GM12878 (cell line): Measurements from ENCODE around the gene TSC22D3. TPM values are rescaled to one million over a fixed set of nuclear protein-coding genes. Genes with fewer than 3 reads are reported as not detected.
A peak's percentile ranks its signal among the peaks of the same experiment; 100 is the strongest.

Experiments
- ATAC-seq: fragments of 200-7000 bp; cut with Tn5 transposase; 3 replicates; pipeline ENCODE4 v1.9.1; 2020; ENCODE audit warnings: mild to moderate bottlenecking, moderate library complexity
- BruUV-seq: library from RNA; stranded (reverse); fragments of 400-500 nt; replicated peaks from 2 replicates; lab custom pipeline; 2021; lab: Mats Ljungman, UMichigan
- CTCF ChIA-PET: fragments of 300-600 bp; sonication (Branson Sonifier 250); formaldehyde crosslinking; extraction: SDS; loops from one replicate; lab custom pipeline; 2021; ENCODE audit warnings: inconsistent platforms; lab: Yijun Ruan, JAX
- POLR2A ChIA-PET: fragments of 350-600 bp; formaldehyde crosslinking; extraction: SDS; loops from one replicate; lab custom pipeline; 2021; ENCODE audit warnings: inconsistent platforms; lab: Charles Lee
- RAD21 ChIA-PET: fragments of 300-600 bp; sonication (Branson Sonifier 250); formaldehyde crosslinking; loops from one replicate; lab custom pipeline; 2023; ENCODE audit warnings: antibody characterized with exemption; ENCODE audit not compliant: unreplicated experiment; lab: Charles Lee
- SMC1A ChIA-PET: fragments of 300-600 bp; sonication (Branson Sonifier 250); formaldehyde crosslinking; loops from one replicate; lab custom pipeline; 2023; ENCODE audit not compliant: unreplicated experiment, uncharacterized antibody; lab: Charles Lee
- DNase-seq: peaks from one replicate; pipeline ENCODE4 v3.0.0-alpha.2; 2011; ENCODE audit warnings: low read depth, low spot score
- FAIRE-seq: peaks from 3 replicates; lab custom pipeline; 2011; peaks lifted over from hg19 to GRCh38; lab: Jason Lieb, UNC
- H2AFZ ChIP-seq: 2 replicates; pipeline ENCODE4 v1.6.0; 2011; ENCODE audit warnings: low read depth, low read length, control low read depth; ENCODE audit not compliant: control insufficient read depth
- H3K27ac ChIP-seq: 2 replicates; pipeline ENCODE4 v1.5.1; 2011; ENCODE audit warnings: control low read depth; ENCODE audit not compliant: control insufficient read depth, insufficient read depth
- H3K27me3 ChIP-seq, 2 experiments: replicated peaks in 1 of 2; 2 replicates each; pipeline versions ENCODE4 v1.6.0 to v1.6.1; 2011; ENCODE audit warnings: low read length in 1 of 2; ENCODE audit not compliant: control insufficient read depth in 2 of 2, insufficient read depth in 2 of 2
- H3K36me3 ChIP-seq, 2 experiments: 2 replicates each; pipeline ENCODE4 v1.5.1; 2011; ENCODE audit warnings: low read length in 1 of 2; ENCODE audit not compliant: control insufficient read depth in 2 of 2, insufficient read depth in 2 of 2
- H3K4me1 ChIP-seq: 2 replicates; pipeline ENCODE4 v1.6.1; 2011; ENCODE audit warnings: mild to moderate bottlenecking, low read length, moderate library complexity, mixed read lengths; ENCODE audit not compliant: control insufficient read depth, insufficient read depth
- H3K4me2 ChIP-seq: 2 replicates; pipeline ENCODE4 v1.6.0; 2011; ENCODE audit warnings: control low read depth; ENCODE audit not compliant: control insufficient read depth, insufficient read depth
- H3K4me3 ChIP-seq: fragments of 200-600 bp; sonication (generic); 2 replicates; pipeline ENCODE4 v1.5.1; 2016
- H3K79me2 ChIP-seq: 2 replicates; pipeline ENCODE4 v1.6.0; 2011; ENCODE audit warnings: low read length; ENCODE audit not compliant: control insufficient read depth, insufficient read depth
- H3K9ac ChIP-seq: 2 replicates; pipeline ENCODE4 v1.8.0; 2011; ENCODE audit warnings: low read length, control low read depth, mixed read lengths; ENCODE audit not compliant: control insufficient read depth, insufficient read depth
- H3K9me3 ChIP-seq: replicated peaks from 3 replicates; pipeline ENCODE4 v1.5.1; 2011; ENCODE audit warnings: mild to moderate bottlenecking, low read length; ENCODE audit not compliant: control insufficient read depth, insufficient read depth
- H4K20me1 ChIP-seq: 2 replicates; pipeline ENCODE4 v1.6.0; 2011; ENCODE audit not compliant: control insufficient read depth, insufficient read depth
- BCL3 ChIP-seq: IDR thresholded peaks from 2 replicates; pipeline ENCODE4 v1.6.1; 2011; ENCODE audit warnings: borderline replicate concordance, low read depth, mild to moderate bottlenecking, moderate library complexity, low read length; ENCODE audit not compliant: insufficient read depth, poor library complexity, severe bottlenecking
- BCLAF1 ChIP-seq: fragments of 450-650 bp; IDR thresholded peaks from 2 replicates; pipeline ENCODE4 v1.6.1; 2017; ENCODE audit warnings: antibody characterized with exemption, mild to moderate bottlenecking, moderate library complexity
- CBX5 ChIP-seq: sonication (generic); IDR thresholded peaks from 2 replicates; pipeline ENCODE4 v1.6.1; 2016; ENCODE audit warnings: low read depth, moderate library complexity, mild to moderate bottlenecking, inconsistent platforms
- ETV6 ChIP-seq, 2 experiments: fragments of 450-650 bp in 1 of 2; IDR thresholded peaks in 1 of 2; conservative IDR thresholded peaks in 1 of 2; 2 replicates each; pipeline ENCODE4 v1.6.1; 2014; ENCODE audit warnings: antibody characterized with exemption in 1 of 2, borderline replicate concordance in 1 of 2, low read depth in 1 of 2, mild to moderate bottlenecking in 1 of 2, moderate library complexity in 1 of 2
- FOXK2 ChIP-seq: fragments of 450-650 bp; IDR thresholded peaks from 2 replicates; pipeline ENCODE4 v1.6.1; 2017; ENCODE audit warnings: mild to moderate bottlenecking, moderate library complexity
- JUNB ChIP-seq: IDR thresholded peaks from 2 replicates; pipeline ENCODE4 v1.6.1; 2016; ENCODE audit warnings: antibody characterized with exemption, mild to moderate bottlenecking
- KLF5 ChIP-seq: fragments of 450-650 bp; IDR thresholded peaks from 2 replicates; pipeline ENCODE4 v1.6.1; 2014; ENCODE audit warnings: mild to moderate bottlenecking; ENCODE audit not compliant: partially characterized antibody
- LARP7 ChIP-seq: fragments of 450-650 bp; IDR thresholded peaks from 2 replicates; pipeline ENCODE4 v1.6.1; 2017; ENCODE audit warnings: mild to moderate bottlenecking
- MYB ChIP-seq: fragments of 150-350 bp; IDR thresholded peaks from 2 replicates; pipeline ENCODE4 v1.6.1; 2014; ENCODE audit warnings: mild to moderate bottlenecking, low read depth, low read length, borderline replicate concordance
- NR2C2 ChIP-seq: IDR thresholded peaks from 2 replicates; pipeline ENCODE4 v1.6.1; 2011; ENCODE audit warnings: borderline replicate concordance, low read depth; ENCODE audit not compliant: control insufficient read depth, insufficient read length
- POLR2AphosphoS5 ChIP-seq: IDR thresholded peaks from 2 replicates; pipeline ENCODE4 v1.6.1; 2011; ENCODE audit warnings: mild to moderate bottlenecking, low read length, inconsistent platforms
- ZNF24 ChIP-seq: fragments of 450-650 bp; IDR thresholded peaks from 2 replicates; pipeline ENCODE4 v1.6.1; 2017; ENCODE audit warnings: antibody characterized with exemption, mild to moderate bottlenecking
- WGBS: methylation state at CpG from one replicate; pipeline ENCODE4 v1.1.6; 2016; ENCODE audit warnings: low lambda C conversion rate; ENCODE audit not compliant: insufficient replicate concordance, insufficient coverage; ENCODE audit errors: missing lambda C conversion rate; 5-methylcytosine and 5-hydroxymethylcytosine counted together
- in situ Hi-C: fragments of 300-500 bp; cut with MboI; formaldehyde crosslinking; loops from 9 replicates; pipeline ENCODE4 v1.14.3; 2018; ENCODE audit warnings: mixed read lengths
- intact Hi-C: fragments of 100-400 bp; cut with micrococcal nuclease; formaldehyde crosslinking; loops from one replicate; pipeline ENCODE4 v1.14.2; 2022; ENCODE audit not compliant: unreplicated experiment
- polyA plus RNA-seq, 11 experiments: library from polyadenylated mRNA; depleted of rRNA in 4 of 11; unstranded in 6 of 11; stranded (reverse) in 5 of 11; fragments of >200 nt; fragmentation: Nextera tagmentation in 4 of 11; fragmentation: Illumina TruSeq in 1 of 11; extraction: Ambion mirVana in 4 of 11; extraction: Trizol in 1 of 11; gene quantifications; 1 replicate in 1 of 11; 2 replicates in 10 of 11; pipeline versions ENCODE4 v1.2.1 to v1.2.3, GENCODE V29; 2011 to 2016; ENCODE audit warnings: inconsistent platforms in 2 of 11, missing spikeins in 2 of 11, low read depth in 1 of 11
- total RNA-seq, 4 experiments: library from RNA; depleted of rRNA in 3 of 4; stranded (reverse); fragments of >200 nt in 3 of 4; fragmentation: Illumina TruSeq in 1 of 4; extraction: Trizol in 1 of 4; gene quantifications; 2 replicates each; pipeline versions ENCODE4 v1.2.1 to v1.2.3, GENCODE V29; 2013 to 2021
- TF ChIP-seq, protein P1 (sequence below): IDR thresholded peaks from 2 replicates; pipeline ENCODE4 v1.6.1; 2012; ENCODE audit warnings: low read depth, low read length, improper control_type of control experiment
- TF ChIP-seq, protein P2 (sequence below): fragments of 150-350 bp; IDR thresholded peaks from 2 replicates; pipeline ENCODE4 v1.6.1; 2014; ENCODE audit warnings: mild to moderate bottlenecking, low read depth, low read length
- TF ChIP-seq, protein P3 (sequence below): IDR thresholded peaks from 2 replicates; pipeline ENCODE4 v1.6.1; 2012; ENCODE audit warnings: low read length, inconsistent platforms

TSC22D3 gene
- total and polyA plus RNA-seq, 10 of the 15 experiments (the other 5 are each of a cell fraction or from before 2014, with no cell fraction given): 4.6 to 122 (median 16.1) TPM

- Histone ChIP-seq H3K27me3 (no peaks in the 10 kb centered on the region; a peak in 1 of 4 replicates), H3K9ac (peak overlapping the region; percentile 2; the same call in 1 of the 2 replicates), H2AFZ (no peak overlapping the region), H3K9me3 (no peaks in the 10 kb centered on the region), H3K4me3 (no peak overlapping the region; the same call in 1 of the 2 replicates), H4K20me1 (no peaks in the 10 kb centered on the region), H3K4me1 (peaks cover 22% of the 10 kb centered on the region), H3K36me3 (no peaks in the 10 kb centered on the region), H3K79me2 (peaks cover 4% of the 10 kb centered on the region), H3K4me2 (peak overlapping the region; percentile 69), H3K27ac (peak overlapping the region; percentile 57)
- in situ Hi-C loops (loop anchor here (5.0 kb wide), 1 partner anchor 35 kb away; no protein-coding TSS in a partner anchor), intact Hi-C loops (loop anchor here (5.0 kb wide), 1 partner anchor 560 kb away; the partner anchor contains the start of gene RBM41)
- ChIA-PET CTCF (interaction anchor here (1.4 to 7.7 kb wide), 6 partner anchors 10 to 99 kb away, joined by 3 to 273 read pairs (median 12); partner anchors contain the start of genes NCBP2L and TSC22D3), SMC1A (interaction anchor here (1.2 to 8.6 kb wide), 9 partner anchors 9 to 98 kb away, joined by 3 to 425 read pairs (median 7); partner anchors contain the start of genes NCBP2L and TSC22D3), POLR2A (interaction anchor here (1.0 to 10.5 kb wide), 4 partner anchors 9 to 91 kb away, joined by 3 to 287 read pairs (median 8); no protein-coding TSS in a partner anchor), RAD21 (interaction anchor here (1.0 to 11.2 kb wide), 6 partner anchors 9 to 98 kb away, joined by 3 to 444 read pairs (median 17); partner anchors contain the start of gene TSC22D3)
- DNase-seq (no peak), FAIRE-seq (no peak), ATAC-seq (no peak)
- BruUV-seq: TSS peak; percentile 81
- WGBS: 51% methylated on average over 10 of the region's 10 CpGs
- TF ChIP-seq JUNB: no peak
- TF ChIP-seq CBX5: no peak
- no peak for TF ChIP-seq BCLAF1
- no peak for TF ChIP-seq NR2C2
- TF ChIP-seq, protein P1, sequence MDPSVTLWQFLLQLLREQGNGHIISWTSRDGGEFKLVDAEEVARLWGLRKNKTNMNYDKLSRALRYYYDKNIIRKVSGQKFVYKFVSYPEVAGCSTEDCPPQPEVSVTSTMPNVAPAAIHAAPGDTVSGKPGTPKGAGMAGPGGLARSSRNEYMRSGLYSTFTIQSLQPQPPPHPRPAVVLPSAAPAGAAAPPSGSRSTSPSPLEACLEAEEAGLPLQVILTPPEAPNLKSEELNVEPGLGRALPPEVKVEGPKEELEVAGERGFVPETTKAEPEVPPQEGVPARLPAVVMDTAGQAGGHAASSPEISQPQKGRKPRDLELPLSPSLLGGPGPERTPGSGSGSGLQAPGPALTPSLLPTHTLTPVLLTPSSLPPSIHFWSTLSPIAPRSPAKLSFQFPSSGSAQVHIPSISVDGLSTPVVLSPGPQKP: no peak
- TF ChIP-seq LARP7: no peak
- TF ChIP-seq MYB: no peak
- TF ChIP-seq ZNF24: no peak
- no peak for TF ChIP-seq POLR2AphosphoS5
- TF ChIP-seq BCL3: no peak
- no peak for TF ChIP-seq KLF5
- TF ChIP-seq, protein P2, sequence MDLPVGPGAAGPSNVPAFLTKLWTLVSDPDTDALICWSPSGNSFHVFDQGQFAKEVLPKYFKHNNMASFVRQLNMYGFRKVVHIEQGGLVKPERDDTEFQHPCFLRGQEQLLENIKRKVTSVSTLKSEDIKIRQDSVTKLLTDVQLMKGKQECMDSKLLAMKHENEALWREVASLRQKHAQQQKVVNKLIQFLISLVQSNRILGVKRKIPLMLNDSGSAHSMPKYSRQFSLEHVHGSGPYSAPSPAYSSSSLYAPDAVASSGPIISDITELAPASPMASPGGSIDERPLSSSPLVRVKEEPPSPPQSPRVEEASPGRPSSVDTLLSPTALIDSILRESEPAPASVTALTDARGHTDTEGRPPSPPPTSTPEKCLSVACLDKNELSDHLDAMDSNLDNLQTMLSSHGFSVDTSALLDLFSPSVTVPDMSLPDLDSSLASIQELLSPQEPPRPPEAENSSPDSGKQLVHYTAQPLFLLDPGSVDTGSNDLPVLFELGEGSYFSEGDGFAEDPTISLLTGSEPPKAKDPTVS: no peak
- TF ChIP-seq FOXK2: no peak
- no peak for TF ChIP-seq ETV6 (conservative IDR thresholded peaks at IDR 0.05 in 1 of 2, IDR thresholded peaks at IDR 0.05 in 1 of 2; ENCODE audit: borderline replicate concordance in 1 of 2, low read depth in 1 of 2)
- TF ChIP-seq, protein P3, sequence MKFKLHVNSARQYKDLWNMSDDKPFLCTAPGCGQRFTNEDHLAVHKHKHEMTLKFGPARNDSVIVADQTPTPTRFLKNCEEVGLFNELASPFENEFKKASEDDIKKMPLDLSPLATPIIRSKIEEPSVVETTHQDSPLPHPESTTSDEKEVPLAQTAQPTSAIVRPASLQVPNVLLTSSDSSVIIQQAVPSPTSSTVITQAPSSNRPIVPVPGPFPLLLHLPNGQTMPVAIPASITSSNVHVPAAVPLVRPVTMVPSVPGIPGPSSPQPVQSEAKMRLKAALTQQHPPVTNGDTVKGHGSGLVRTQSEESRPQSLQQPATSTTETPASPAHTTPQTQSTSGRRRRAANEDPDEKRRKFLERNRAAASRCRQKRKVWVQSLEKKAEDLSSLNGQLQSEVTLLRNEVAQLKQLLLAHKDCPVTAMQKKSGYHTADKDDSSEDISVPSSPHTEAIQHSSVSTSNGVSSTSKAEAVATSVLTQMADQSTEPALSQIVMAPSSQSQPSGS: no peak
Measured at GRCh38 chrX:107677501-107677901, 98.1 kb downstream of the TSC22D3 start.
